Nephron (organoid): ENCODE results near the gene INCENP.

ENCODE experiments used
- H3K27ac Mint-ChIP-seq, 3 experiments: 2 replicates each; pipeline ENCODE4 v1.8.0; 2020; ENCODE audit warnings: mixed read lengths in 3 of 3, mild to moderate bottlenecking in 2 of 3, moderate library complexity in 1 of 3
- H3K27me3 Mint-ChIP-seq: 2 replicates; pipeline ENCODE4 v1.8.0; 2021; ENCODE audit warnings: low read depth, mild to moderate bottlenecking, moderate library complexity, mixed read lengths
- H3K36me3 Mint-ChIP-seq: 2 replicates; pipeline ENCODE4 v1.8.0; 2020; ENCODE audit warnings: low read depth, mixed read lengths
- H3K4me1 Mint-ChIP-seq: 2 replicates; pipeline ENCODE4 v1.8.0; 2020; ENCODE audit warnings: mixed read lengths
- H3K4me3 Mint-ChIP-seq, 3 experiments: 2 replicates each; pipeline ENCODE4 v1.8.0; 2020; ENCODE audit warnings: mild to moderate bottlenecking in 3 of 3, mixed read lengths in 3 of 3, moderate library complexity in 2 of 3
- H3K9me3 Mint-ChIP-seq: 2 replicates; pipeline ENCODE4 v1.8.0; 2020; ENCODE audit warnings: mixed read lengths
- TF ChIP-seq, protein P1 (sequence below), 3 experiments: fragments of 200-600 bp; sonication (generic); IDR thresholded peaks; one replicate each; pipeline ENCODE4 v1.5.0; 2021; ENCODE audit warnings: antibody characterized with exemption in 3 of 3; ENCODE audit not compliant: unreplicated experiment in 3 of 3

Gene INCENP

DNA sequence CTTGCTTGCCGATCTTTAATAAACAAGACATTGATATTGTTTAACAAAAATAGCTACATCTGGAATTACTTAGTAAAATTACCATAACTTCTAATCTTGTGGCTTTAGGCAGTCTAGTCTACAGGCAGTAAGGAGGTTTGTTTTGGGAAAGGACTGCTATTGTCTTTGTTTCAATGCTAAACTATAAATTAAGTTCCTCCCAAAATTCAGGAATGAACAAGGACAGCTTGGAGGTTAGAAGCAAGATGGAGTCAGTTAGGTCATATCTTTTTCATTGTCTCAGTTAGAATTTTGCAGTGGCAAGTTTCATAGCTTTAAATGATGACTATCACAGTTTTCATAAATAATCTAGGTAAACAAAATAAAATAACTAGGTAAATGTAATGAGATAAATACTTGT is 36.1 kb upstream of the INCENP start:
- Mint-ChIP-seq H3K4me1 (no peaks in the 10 kb centered on the region), H3K27me3 (no peaks in the 10 kb centered on the region), H3K9me3 (peaks cover 10% of the 10 kb centered on the region), H3K4me3 (no peak overlapping the region), H3K27ac (no peak overlapping the region), H3K36me3 (no peaks in the 10 kb centered on the region)
- TF ChIP-seq, protein P1, sequence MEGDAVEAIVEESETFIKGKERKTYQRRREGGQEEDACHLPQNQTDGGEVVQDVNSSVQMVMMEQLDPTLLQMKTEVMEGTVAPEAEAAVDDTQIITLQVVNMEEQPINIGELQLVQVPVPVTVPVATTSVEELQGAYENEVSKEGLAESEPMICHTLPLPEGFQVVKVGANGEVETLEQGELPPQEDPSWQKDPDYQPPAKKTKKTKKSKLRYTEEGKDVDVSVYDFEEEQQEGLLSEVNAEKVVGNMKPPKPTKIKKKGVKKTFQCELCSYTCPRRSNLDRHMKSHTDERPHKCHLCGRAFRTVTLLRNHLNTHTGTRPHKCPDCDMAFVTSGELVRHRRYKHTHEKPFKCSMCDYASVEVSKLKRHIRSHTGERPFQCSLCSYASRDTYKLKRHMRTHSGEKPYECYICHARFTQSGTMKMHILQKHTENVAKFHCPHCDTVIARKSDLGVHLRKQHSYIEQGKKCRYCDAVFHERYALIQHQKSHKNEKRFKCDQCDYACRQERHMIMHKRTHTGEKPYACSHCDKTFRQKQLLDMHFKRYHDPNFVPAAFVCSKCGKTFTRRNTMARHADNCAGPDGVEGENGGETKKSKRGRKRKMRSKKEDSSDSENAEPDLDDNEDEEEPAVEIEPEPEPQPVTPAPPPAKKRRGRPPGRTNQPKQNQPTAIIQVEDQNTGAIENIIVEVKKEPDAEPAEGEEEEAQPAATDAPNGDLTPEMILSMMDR (IDR thresholded peaks at IDR 0.05; ENCODE audit: unreplicated experiment in 3 of 3), result no peak

DNA sequence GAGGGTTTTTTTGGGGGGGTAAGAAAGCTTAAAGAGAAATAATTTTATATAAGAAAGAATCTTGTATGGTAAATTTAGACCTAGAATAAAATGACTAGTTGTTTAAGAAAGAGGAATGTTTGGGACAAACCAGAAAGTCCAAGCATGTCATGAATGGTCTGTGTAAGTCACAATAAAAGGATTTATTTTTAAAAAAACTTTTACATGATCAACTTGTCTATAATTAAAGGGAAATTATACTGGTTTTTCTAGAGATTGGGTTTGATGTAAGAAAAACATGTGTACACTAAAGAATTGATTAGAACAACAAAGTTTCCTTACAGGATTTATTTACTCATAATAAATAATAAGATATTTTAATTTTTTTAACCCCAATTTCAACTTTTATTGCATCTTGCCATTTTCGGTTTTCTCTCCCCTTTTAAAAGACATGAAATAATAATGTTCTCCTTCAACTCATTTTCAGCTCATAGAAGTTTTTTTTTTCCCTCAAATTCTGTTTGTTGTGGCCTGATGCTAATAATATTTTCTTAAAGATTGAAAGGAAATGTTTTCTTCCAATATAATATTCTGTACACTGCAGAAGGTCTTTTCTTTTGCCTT is 35.4 kb upstream of the INCENP start:
- Mint-ChIP-seq H3K36me3 (no peaks in the 10 kb centered on the region), H3K4me3 (no peak overlapping the region), H3K27me3 (no peaks in the 10 kb centered on the region), H3K27ac (no peak overlapping the region), H3K4me1 (no peaks in the 10 kb centered on the region), H3K9me3 (peaks cover 10% of the 10 kb centered on the region)
- TF ChIP-seq, protein P1 (IDR thresholded peaks at IDR 0.05; ENCODE audit: unreplicated experiment in 3 of 3), result no peak

DNA sequence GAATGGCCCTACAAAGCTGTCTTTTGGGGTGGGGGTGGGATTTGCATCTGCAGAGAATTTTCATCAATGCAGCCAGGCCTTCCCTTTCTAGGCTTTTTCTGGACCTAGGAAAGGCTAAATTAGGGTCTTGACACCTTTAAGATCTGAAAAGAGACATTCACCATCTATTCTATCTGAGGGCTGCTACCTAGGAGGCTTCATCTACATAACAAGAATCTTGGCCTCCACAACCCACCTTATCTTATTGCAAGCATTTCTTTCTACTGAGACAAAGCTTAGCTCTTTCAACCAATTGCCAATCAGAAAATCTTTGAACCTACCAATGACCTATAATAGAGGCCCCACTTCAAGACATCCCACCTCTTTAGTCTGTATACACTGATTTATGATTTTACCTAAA is 20.7 kb upstream of the INCENP start:
- Mint-ChIP-seq H3K4me3 (no peak overlapping the region), H3K27ac (no peak overlapping the region), H3K9me3 (no peaks in the 10 kb centered on the region), H3K36me3 (no peaks in the 10 kb centered on the region), H3K27me3 (peaks cover 4% of the 10 kb centered on the region), H3K4me1 (peaks cover 14% of the 10 kb centered on the region)
- TF ChIP-seq, protein P1 (IDR thresholded peaks at IDR 0.05; ENCODE audit: unreplicated experiment in 3 of 3), result no peak

DNA sequence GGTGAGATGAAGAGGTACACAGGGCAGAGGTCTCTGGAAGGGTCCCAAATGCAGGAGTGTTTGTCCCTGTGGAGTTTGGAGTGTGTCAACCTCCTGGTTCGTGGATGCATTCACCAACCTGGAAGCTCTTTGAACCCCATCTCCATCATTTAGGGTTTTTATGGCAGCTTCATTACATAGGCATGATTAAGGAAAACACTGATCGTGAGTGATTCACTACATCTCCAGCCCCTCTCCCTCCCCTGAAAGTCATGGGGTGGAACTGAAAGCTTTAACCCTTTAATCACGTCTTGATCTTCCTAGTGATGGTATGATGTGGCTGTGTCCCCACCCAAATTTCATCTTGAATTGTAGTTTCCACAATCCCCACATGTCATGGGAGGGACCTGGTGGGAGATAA is 19.8 kb upstream of the INCENP start:
- Mint-ChIP-seq H3K4me1 (peaks cover 14% of the 10 kb centered on the region), H3K27me3 (peaks cover 4% of the 10 kb centered on the region), H3K4me3 (no peak overlapping the region), H3K36me3 (no peaks in the 10 kb centered on the region), H3K27ac (no peak overlapping the region), H3K9me3 (no peaks in the 10 kb centered on the region)
- TF ChIP-seq, protein P1 (IDR thresholded peaks at IDR 0.05; ENCODE audit: unreplicated experiment in 3 of 3), result no peak

DNA sequence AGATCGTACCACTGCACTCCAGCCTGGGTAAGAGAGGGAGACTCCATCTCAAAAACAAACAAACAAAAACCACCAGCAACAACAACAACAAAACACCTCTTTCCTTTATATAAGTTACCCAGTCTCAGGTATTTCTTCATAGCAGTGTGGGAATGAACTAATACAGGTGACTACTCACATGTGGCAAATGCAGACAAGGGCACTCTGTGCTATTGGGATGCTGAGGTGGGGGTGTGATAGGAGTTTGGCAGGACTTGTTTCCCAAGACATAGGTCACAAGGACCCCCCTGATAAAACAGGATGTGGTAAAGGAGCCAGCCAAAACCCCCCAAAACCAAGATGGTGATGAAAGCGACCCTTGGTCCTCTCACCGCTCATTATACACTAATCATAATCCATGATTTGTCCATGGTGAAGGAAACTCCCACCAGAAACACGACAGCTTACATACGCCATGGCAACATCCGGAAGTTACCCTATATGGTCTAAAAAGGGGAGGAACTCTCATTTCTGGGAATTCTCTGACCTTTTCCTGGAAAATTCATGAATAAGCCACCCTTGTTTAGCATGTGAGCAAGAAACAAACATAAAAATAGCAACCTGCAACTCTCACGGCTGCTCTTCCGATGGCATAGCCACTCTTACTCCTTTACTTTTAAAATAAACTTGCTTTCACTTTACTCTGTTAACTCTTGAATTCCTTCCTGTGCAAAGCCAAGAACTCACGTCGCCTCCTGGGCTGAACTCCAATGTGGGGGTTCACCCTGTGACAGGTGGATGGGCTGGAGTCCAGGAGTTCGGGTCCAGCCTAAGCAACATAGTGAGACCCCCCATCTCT is 18.8 kb upstream of the INCENP start:
- Mint-ChIP-seq H3K36me3 (no peaks in the 10 kb centered on the region), H3K27me3 (peaks cover 4% of the 10 kb centered on the region), H3K27ac (peak overlapping the region in 2 of 3 experiments; percentile 20 to 30), H3K4me1 (peaks cover 14% of the 10 kb centered on the region), H3K9me3 (no peaks in the 10 kb centered on the region), H3K4me3 (peak overlapping the region in 2 of 3 experiments; percentile 56 to 67)
- TF ChIP-seq, protein P1 (IDR thresholded peaks at IDR 0.05; ENCODE audit: unreplicated experiment in 3 of 3), result no peak
